Measurements from ENCODE around the gene CISTR. TPM values are rescaled to one million over a fixed set of nuclear protein-coding genes. Genes with fewer than 3 reads are reported as not detected.

Gene CISTR
- total and polyA plus RNA-seq, 2 donors (not counting 3 experiments of a cell fraction or from before 2014, with no cell fraction given), result not detected

DNA sequence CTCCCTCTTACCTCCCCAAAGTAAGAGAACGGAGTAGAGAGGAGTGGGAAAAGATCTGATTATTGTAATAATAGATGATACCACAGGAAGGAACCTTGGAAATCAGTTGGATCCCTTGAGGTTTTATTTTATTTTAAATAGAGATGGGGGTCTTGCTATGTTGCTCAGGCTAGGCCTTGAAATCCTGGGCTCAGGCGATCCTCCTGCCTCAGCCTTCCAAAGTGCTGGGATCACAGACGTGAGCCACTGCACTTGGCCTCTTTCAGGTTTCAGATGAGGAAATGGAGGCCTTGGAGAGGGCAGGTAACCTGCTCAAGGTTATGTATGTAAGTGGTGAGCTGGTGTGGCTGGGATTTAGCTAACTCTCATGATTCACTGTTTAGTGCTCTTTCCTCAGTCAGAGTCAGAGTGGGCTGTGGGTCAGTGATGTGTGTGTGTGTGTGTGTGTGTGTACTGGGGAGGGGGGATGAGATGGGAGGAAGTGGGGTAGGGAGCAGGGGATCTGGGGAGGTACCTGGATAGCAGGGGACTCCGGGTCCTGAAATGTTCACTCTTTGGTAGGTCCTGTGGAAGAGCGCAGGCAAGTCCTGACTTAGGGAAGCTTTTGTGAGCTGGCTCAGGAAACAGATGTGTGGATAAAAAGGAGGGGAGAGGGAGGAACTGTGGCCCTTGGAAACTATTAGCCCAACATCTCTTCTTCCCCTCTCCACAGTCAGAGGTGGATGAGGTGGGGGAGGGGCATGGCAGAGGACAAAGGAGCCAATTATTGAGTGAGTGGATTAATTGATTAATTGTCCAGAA lies 4.7 kb upstream of the CISTR start:
- peak overlapping the region; percentile 26 for H3K4me2 ChIP-seq (ENCODE audit: insufficient read depth, low read length)

More for the DNA sequence above, 4.7 kb upstream of the CISTR start:
- no peaks in the 10 kb centered on the region for H3K36me3 ChIP-seq (ENCODE audit: control insufficient read depth in 2 of 2, extremely low read depth in 1 of 2, insufficient read depth in 2 of 2, low read length in 2 of 2)
- H3K9me3 ChIP-seq (replicated peaks; ENCODE audit: control insufficient read depth, insufficient read depth, low read length), result no peaks in the 10 kb centered on the region
- DNase-seq (ENCODE audit: low read depth, low spot score) (no peak), FAIRE-seq (no peak)
- peaks cover 59 to 69% of the 10 kb centered on the region in 2 experiments for H3K27me3 ChIP-seq (ENCODE audit: control insufficient read depth in 2 of 2, insufficient read depth in 2 of 2, low read length in 2 of 2)
- H3K9me1 ChIP-seq (replicated peaks; ENCODE audit: control insufficient read depth, extremely low read depth, insufficient read depth, low read length), result no peaks in the 10 kb centered on the region
- no peak overlapping the region for H3K27ac ChIP-seq (ENCODE audit: insufficient read depth, low read depth, low read length)
- no TSS peak for BruUV-seq (replicated peaks)
- no peak overlapping the region for H2AFZ ChIP-seq (ENCODE audit: low read depth, low read length)
- CTCF ChIA-PET, result interaction anchor here (0.7 to 3.7 kb wide), 21 partner anchors 9 to 705 kb away, joined by 3 to 69 read pairs (median 4); no protein-coding TSS in a partner anchor
- dilution Hi-C loops (cut with MboI; ENCODE audit: extremely low pct_ligation_motif_present, low sequenced_read_pairs), result no loop called here
- TF ChIP-seq POLR2A (IDR thresholded peaks at IDR 0.05; ENCODE audit: low read depth, low read length), result no peak
- TF ChIP-seq CTCF (IDR thresholded peaks at IDR 0.05; ENCODE audit: extremely low read depth in 1 of 2, insufficient read depth in 1 of 2, low read depth in 1 of 2, low read length in 2 of 2), result no peak
- TF ChIP-seq GATA2 (IDR thresholded peaks at IDR 0.05; ENCODE audit: insufficient read depth, insufficient read length, low read depth, low read length), result no peak
- no peak for TF ChIP-seq JUN (IDR thresholded peaks at IDR 0.05; ENCODE audit: borderline replicate concordance, insufficient read depth, insufficient read length, low read depth)
- TF ChIP-seq MAX (IDR thresholded peaks at IDR 0.05; ENCODE audit: insufficient read depth, insufficient read length), result no peak
- TF ChIP-seq POLR2AphosphoS5 (IDR thresholded peaks at IDR 0.05; ENCODE audit: insufficient read depth, low read depth, low read length), result no peak
- TF ChIP-seq MYC (IDR thresholded peaks at IDR 0.05; ENCODE audit: low read depth, low read length), result no peak
- no peak for TF ChIP-seq FOS (IDR thresholded peaks at IDR 0.05; ENCODE audit: borderline replicate concordance, insufficient read depth, low read length)
- no peak for TF ChIP-seq EZH2 (IDR thresholded peaks at IDR 0.05; ENCODE audit: borderline replicate concordance, low read depth, low read length, severe bottlenecking)
- H3K79me2 ChIP-seq (ENCODE audit: control insufficient read depth, insufficient read depth, low read length), result no peaks in the 10 kb centered on the region
- no peaks in the 10 kb centered on the region for H4K20me1 ChIP-seq (replicated peaks; ENCODE audit: control insufficient read depth, extremely low read depth, insufficient read depth, low read length)
- no peak overlapping the region for H3K4me3 ChIP-seq (replicated peaks in 1 of 3; ENCODE audit: insufficient read depth in 1 of 3, low read depth in 1 of 3, low read length in 3 of 3)
- intact Hi-C loops (cut with micrococcal nuclease), result loop anchor here (10.0 kb wide), 1 partner anchor 448 kb away; no protein-coding TSS in a partner anchor
- POLR2A ChIA-PET, result interaction anchor here (0.6 kb wide), 1 partner anchor 423 kb away, joined by 4 read pairs; no protein-coding TSS in a partner anchor
- peaks cover 3% of the 10 kb centered on the region for H3K4me1 ChIP-seq (ENCODE audit: control insufficient read depth, extremely low read depth, insufficient read depth, low read length)
- H3K9ac ChIP-seq (replicated peaks; ENCODE audit: extremely low read depth, insufficient read depth, low read length), result no peak overlapping the region

All from endothelial cell of umbilical vein (primary cell).